GM19328 (cell line): ENCODE data around the gene KRTAP10-11.
"Not testable (repeated sequence)": the region's sequence is repeated elsewhere in the genome, so short reads cannot be mapped to it uniquely, and the experiment has no call there.

Experiments used
- ATAC-seq: cut with Tn5 transposase; IDR thresholded peaks from one replicate; pipeline ENCODE4 v1.9.1; 2021; ENCODE audit warnings: mild to moderate bottlenecking, moderate library complexity; ENCODE audit not compliant: unreplicated experiment

KRTAP10-11 gene, protein sequence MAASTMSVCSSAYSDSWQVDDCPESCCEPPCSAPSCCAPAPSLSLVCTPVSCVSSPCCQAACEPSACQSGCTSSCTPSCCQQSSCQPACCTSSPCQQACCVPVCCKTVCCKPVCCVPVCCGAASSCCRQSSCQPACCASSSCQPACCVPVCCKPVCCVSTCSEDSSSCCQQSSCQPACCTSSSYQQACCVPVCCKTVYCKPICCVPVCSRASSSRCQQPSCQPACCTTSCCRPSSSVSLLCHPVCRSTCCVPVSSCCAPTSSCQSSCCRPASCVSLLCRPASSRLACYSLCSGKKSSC

DNA sequence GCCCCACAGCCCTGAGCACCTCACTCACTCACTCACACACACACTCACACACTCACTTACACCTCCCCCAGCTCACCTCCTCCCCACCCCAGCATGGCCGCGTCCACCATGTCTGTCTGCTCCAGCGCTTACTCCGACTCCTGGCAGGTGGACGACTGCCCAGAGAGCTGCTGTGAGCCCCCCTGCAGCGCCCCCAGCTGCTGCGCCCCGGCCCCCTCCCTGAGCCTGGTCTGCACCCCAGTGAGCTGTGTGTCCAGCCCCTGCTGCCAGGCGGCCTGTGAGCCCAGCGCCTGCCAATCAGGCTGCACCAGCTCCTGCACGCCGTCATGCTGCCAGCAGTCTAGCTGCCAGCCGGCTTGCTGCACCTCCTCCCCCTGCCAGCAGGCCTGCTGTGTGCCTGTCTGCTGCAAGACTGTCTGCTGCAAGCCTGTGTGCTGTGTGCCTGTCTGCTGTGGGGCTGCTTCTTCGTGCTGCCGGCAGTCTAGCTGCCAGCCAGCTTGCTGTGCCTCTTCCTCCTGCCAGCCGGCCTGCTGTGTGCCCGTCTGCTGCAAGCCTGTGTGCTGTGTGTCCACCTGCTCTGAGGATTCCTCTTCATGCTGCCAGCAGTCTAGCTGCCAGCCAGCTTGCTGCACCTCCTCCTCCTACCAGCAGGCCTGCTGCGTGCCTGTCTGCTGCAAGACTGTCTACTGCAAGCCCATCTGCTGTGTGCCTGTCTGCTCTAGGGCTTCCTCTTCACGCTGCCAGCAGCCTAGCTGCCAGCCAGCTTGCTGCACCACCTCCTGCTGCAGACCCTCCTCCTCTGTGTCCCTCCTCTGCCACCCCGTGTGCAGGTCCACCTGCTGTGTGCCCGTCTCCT, at the start of gene KRTAP10-11:
Gene KRTAP10-11, plus strand, starts transcription at position 49 of the 856 bp plus-strand sequence. Its CDS starts 45 bp downstream, at position 94.
- ATAC-seq, result not testable (repeated sequence)

DNA sequence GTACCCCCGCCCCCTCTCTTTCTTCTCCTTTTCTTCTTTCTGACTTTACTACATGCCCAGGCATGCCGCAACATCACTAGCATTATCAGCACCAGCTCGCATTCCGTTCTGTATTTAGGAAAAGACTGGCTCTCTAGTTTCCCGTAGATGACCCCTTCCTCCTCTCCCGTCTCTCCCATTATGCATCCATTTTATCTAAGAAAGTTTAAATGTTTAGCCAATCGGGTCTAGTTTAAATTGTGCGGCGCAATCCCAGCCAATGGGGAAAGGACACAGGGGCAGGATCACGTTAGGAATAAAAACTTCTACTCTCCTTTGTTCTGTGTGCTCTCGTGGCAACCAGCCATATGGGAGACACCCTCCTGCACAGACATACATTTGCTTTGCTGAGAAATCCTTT, 48.2 kb upstream of the KRTAP10-11 start:
- no peak for ATAC-seq

DNA sequence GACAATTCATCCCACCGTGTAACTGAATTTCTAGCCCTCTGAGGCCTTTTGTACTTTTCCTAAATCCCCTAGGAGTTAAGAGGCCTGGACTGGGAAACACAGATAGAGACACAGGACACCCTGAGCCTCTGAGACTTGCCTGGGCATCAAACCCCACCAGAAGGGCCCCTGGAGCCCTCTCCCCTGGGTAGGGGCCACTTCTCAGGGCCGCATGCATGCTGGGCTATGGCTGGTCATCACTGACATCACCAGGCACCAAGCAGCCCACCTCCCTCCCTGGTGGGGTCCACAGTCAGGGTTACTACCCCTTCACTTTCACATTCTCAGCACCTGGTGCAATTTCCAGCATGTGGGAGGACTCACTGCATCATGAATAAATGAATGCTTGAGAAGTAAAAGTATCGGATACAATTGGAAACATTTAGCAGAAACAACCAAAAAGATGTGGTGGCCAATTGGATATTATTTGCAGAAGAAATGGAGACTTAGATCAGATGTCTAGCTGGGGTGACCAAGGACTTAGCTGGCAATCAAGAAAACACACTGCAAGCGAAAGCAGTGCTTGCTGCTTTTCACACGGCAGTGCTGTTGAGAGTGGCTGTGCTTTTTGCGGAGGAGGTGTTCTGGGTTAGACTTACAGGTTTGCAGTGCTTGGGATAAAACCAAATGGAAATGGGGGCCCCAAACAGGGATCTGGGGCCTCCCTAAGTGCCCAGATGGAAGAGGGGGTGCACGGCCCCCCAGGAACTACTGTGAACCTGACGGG, 46.8 kb upstream of the KRTAP10-11 start:
- ATAC-seq, result no peak

DNA sequence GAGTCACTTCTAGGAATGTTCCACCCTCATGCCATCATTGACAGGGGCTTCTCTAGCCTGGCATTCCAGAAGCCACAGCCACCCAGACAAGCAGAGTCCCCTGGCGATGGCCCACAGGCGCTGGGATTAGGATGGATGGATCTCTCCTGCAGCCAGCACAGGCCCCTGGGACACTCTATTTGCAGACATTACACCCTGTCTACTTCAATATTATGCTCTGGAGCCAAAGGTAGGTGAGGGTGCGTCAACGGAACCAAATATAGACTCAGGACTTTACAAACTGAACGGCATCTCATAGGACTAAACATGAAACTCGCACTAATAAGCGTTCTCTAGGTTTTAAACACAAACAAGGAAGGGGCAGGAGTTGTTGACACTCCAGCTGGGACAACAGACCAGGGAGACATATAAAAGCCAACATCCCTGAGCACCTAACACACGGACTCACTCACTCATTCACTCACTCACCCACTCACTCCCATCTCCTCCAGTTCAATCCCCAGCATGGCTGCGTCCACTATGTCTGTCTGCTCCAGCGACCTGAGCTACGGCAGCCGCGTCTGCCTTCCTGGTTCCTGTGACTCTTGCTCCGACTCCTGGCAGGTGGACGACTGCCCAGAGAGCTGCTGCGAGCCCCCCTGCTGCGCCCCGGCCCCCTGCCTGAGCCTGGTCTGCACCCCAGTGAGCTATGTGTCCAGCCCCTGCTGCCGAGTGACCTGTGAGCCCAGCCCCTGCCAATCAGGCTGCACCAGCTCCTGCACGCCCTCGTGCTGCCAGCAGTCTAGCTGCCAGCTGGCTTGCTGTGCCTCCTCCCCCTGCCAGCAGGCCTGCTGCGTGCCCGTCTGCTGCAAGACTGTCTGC, 45.9 kb upstream of the KRTAP10-11 start, which contains the start of gene KRTAP10-7:
Gene KRTAP10-7, plus strand, starts transcription at position 480 of the 861 bp plus-strand sequence. Its CDS starts 25 bp downstream, at position 505.
- ATAC-seq, result not testable (repeated sequence)

DNA sequence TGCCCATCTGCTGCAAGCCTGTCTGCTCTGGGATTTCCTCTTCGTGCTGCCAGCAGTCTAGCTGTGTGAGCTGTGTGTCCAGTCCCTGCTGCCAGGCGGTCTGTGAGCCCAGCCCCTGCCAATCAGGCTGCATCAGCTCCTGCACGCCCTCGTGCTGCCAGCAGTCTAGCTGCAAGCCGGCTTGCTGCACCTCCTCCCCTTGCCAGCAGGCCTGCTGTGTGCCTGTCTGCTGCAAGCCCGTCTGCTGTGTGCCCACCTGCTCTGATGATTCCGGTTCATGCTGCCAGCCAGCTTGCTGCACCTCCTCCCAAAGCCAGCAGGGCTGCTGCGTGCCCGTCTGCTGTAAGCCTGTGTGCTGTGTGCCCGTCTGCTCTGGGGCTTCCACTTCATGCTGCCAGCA, 45.1 kb upstream of the KRTAP10-11 start:
- ATAC-seq, result not testable (repeated sequence)

DNA sequence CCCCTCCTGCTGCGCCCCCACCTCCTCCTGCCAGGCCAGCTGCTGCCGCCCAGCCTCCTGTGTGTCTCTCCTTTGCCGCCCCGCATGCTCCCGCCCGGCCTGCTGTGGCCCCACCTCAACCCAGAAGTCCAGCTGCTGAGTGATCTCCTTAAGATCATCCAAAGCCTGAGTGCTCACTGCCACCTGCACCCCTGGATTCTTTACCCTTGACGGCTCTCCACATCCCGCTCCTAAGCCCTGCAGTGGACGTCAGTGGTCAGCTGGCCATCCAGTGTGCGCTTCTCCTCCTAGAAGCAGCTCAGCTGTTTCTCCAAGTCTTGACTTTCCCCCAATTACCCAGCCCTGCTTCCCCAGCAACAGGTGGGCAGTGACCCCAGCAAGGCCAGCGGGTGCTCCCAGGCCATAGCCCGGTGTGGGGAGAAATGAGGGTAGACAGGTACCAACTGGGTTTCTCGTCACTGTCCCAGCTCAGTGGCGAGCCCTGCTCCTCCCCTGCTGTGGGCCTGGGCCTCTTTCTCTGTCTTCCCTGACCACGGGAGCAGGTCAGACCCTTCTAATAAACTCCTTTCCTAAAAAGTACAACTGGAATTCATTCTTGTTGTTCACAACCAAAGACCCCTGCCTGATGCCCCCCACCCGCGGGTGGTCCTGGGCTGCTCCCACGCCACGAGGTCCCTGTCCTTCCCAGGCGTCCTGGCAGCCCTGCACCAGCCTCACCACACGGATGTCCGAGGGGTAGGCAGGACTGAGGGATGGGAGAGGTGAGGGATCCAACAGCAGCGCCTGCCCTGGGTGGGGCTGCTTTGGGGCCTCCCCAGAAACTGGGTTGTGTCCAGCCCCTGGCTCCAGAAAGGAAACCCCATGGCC, 44.4 kb upstream of the KRTAP10-11 start:
- ATAC-seq, result no peak

GRCh38 chr21:44602463-44602850, 43.8 kb upstream of the KRTAP10-11 start:
- no peak for ATAC-seq

DNA sequence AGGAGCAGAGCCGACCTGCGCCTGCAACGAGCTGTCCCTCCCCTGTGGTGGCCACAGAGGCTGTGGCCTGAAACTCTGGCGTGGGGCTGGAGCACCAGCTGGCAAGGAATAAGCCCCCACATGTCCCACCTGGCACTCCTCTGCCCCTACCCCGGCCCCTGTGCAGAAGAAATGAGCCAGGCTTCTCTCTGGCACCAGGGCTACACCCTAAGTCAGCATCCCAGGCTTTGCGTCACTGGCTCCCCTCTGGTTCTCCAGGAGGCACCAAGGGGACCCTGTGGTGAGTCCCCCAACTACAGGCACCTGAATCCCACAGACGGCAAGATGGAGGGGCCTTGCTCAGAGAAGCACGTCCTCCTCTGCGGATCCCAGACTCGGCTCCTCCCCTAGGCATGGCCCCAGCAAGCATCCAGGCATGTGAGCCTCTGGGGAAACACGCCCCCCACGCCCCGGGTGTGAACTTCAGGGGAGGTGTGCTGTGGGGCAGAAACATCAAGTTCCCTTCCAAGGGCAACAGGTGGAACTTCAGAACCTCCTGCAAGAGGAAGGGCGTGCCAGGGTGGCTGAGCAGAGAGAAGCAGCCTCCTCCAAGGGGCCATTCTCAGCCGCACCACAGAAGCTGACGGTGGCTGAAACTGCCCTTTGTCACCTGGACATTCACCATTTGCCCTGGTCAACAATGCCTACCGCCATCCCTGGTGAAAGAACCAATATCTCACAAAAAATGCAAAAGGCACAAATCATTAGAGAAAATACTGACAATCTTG, 42.9 kb upstream of the KRTAP10-11 start:
- no peak for ATAC-seq

DNA sequence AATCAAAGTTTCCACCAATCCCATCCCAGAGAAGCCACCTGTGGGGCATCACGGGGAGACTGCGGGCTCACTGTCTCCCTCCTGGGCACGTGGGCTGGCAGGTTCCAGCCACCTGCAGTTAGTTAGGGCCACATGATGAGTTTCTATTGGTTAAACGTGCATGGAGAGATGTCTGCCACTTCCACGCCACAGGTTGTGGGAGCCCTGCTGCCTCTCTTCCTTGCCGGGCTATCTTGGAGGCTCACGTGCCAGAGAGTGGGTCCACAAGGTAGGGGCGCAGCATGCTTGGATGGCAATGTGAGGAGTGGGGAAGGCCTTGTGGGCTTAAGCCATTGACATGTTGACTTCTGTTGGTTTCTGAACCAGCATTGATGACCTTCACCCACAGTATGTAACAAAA, 42.3 kb upstream of the KRTAP10-11 start:
- no peak for ATAC-seq

- no peak for ATAC-seq
Observed at GRCh38 chr21:44606495-44606894, 39.7 kb upstream of the KRTAP10-11 start.

DNA sequence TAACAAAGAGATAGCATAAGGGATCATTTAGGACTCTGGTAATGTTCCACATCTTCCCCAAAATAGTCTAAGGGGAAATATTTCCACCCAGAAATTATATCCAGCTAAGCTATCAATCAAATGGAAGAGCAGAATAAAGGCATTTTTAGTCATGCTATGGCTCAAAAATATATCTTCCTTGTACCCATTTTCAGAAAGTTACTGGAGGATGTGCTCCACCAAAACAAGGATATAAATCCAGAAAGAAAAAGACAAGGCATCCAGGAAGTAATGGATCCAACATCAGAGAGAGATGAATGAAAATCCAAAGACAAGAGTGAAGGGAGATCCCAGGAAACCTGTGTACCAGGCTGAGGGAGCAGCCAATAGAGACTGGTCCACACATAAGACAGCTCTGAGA, 37.0 kb upstream of the KRTAP10-11 start:
- ATAC-seq, result no peak

DNA sequence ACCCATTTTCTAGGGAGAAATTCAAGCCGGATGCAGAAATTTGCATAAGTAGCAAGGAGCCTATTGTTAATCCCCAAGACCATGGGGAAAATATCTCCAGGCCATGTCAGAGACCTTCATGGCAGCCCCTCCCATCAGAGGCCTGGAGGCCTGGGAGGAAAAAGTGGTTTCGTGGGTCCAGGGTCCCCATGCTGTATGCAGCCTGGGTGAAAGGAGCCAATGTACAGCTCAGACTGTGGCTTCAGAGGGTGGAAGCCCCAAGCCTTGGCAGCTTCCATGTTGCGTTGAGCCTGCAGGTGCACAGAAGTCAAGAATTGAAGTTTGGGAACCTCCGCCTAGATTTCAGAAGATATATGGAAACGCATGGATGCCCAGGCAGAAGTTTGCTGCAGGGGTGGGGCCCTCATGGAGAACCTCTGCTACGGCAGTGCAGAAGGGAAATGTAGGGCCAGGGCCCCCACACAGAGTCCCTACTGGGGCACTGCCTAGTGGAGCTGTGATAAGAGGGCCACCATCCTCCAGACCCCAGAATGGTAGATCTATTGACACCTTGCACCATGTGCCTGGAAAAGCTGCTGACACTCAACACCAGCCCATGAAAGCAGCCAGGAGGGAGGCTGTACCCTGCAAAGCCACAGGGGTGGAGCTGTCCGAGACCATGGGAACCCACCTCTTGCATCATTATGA, 35.9 kb upstream of the KRTAP10-11 start:
- ATAC-seq, result not testable (repeated sequence)

DNA sequence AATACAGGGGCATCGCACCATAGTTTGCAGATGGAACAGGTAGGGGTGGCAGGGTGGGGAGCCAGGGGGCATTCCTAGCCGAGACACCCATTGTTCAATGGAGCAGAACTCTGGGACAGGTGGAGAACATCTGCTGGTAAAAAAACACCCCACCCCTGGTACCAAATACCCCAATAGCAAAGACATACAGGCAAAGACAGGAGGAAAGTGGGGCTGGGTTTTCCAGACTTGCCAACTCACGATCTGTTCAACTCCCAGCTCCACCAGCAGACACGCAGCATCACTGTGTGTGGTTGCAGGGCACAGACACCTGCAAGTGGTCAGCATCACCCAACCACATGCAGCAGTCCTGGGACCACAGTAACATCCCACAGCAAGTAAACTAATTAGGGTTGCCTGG, 34.7 kb upstream of the KRTAP10-11 start:
- no peak for ATAC-seq

DNA sequence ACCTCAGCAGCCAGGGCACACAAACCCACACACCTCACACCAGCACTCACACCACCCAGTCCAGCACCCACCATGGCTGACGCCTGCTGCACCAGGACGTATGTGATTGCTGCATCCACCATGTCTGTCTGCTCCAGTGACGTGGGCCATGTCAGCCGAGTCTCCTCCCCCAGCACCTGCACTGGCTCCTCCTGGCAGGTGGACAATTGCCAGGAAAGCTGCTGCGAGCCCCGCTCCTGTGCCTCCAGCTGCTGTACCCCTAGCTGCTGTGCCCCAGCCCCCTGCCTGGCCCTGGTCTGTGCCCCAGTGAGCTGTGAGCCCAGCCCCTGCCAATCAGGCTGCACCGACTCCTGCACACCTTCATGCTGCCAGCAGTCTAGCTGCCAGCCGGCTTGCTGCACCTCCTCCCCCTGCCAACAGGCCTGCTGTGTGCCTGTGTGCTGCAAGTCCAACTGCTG, 34.2 kb upstream of the KRTAP10-11 start, which contains the start of gene KRTAP10-8:
Gene KRTAP10-8, plus strand, starts transcription at position 51 of the 458 bp plus-strand sequence. Its CDS starts 22 bp downstream, at position 73.
- ATAC-seq, result no peak

DNA sequence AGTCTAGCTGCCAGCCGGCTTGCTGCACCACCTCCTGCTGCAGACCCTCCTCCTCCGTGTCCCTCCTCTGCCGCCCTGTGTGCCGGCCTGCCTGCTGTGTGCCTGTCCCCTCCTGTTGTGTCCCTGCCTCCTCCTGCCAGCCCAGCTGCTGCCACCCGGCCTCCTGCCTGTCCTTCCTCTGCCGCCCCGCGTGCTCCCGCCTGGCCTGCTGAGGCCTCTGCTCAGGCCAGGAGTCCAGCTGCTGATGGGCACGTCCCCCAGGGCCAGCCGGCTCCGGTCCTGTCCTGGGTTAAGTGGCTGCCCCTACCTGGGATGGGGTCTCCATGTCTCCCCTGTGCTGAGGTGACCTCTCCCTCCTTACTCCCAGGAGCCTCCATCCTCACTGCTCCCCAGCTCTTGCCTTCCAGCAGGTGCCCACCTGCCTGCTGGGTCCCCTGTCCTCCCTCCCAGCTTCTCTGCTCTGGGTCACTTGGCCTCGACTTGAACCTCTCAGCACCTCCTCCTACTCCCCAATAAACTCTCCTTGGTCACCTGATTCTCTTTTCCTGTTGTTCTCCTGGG, 33.5 kb upstream of the KRTAP10-11 start:
- ATAC-seq, result no peak

DNA sequence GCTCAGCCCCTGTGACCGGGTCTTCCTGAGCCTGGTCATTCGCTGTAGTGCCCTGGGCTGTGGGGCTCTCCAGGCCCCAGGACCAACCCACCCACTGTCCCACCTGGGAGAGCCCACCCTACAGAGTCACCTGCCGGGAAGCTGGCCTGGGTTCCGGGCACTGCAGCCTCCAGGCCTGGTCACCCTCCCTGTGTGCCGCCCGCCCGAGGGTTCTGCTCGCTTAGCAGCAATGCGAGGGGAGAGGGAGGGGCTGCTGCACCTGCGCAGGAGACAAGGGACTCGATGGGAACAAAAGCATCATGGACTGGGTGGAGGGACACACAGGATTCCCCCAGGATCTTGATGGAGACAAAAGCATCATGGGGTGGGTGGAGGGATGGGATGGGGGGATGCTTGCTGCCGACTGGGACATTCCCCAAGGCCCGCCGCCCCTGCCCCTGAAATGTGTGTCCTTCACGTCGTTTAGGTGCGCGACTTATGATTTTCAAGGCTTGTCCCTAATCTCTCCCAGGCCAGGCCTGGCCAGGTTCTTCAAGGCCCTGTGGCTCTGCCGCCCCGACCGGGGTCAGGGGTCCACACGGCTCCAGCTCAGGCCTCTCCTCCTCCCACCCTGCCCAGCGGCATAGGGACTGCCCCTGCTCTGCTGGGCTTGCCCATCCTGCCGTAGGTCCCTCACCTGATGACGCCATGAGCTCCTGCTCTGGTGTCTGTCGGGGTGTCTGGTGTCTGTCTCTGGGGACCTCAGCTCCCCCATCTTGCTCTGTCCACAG, 32.6 kb upstream of the KRTAP10-11 start:
- ATAC-seq, result no peak

- no peak for ATAC-seq
Observed at GRCh38 chr21:44614161-44614631, 32.0 kb upstream of the KRTAP10-11 start.
